AG09319 (cell line): Measurements from ENCODE around the gene DENND4A.

Experiments used
- DNase-seq: peaks from one replicate; pipeline ENCODE4 v3.0.0-alpha.2; 2010; ENCODE audit warnings: low read depth; ENCODE audit errors: extremely low read depth
- TF ChIP-seq, protein P1 (sequence below): IDR thresholded peaks from 2 replicates; pipeline ENCODE4 v1.5.1; 2011; ENCODE audit warnings: low read depth, mild to moderate bottlenecking, inconsistent platforms, low read length, moderate library complexity

The DENND4A gene

DNA sequence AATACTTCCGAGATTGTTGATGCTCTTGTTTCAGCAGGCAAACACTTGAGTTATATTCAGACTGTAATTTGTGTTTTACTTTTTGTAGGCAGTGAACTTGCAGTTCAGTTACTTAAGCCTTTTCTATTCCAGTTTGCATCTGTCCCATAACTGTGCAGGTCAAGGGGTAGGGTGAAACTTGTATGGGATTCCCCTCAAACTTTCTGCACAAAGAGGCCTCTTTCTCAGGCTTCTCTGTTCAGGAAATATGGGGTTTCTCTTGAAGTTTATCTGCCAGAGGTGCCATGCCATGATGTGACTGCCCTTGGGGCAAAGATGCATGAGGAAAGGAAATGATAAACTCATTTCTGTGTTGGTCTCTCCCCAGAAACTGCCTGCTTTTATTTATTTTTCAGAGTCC is 103.6 kb downstream of the DENND4A start:
- TF ChIP-seq, protein P1, sequence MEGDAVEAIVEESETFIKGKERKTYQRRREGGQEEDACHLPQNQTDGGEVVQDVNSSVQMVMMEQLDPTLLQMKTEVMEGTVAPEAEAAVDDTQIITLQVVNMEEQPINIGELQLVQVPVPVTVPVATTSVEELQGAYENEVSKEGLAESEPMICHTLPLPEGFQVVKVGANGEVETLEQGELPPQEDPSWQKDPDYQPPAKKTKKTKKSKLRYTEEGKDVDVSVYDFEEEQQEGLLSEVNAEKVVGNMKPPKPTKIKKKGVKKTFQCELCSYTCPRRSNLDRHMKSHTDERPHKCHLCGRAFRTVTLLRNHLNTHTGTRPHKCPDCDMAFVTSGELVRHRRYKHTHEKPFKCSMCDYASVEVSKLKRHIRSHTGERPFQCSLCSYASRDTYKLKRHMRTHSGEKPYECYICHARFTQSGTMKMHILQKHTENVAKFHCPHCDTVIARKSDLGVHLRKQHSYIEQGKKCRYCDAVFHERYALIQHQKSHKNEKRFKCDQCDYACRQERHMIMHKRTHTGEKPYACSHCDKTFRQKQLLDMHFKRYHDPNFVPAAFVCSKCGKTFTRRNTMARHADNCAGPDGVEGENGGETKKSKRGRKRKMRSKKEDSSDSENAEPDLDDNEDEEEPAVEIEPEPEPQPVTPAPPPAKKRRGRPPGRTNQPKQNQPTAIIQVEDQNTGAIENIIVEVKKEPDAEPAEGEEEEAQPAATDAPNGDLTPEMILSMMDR, result no peak
- no peak for DNase-seq

- no peak for DNase-seq
- TF ChIP-seq, protein P1, result no peak
These were observed 109.6 kb downstream of the DENND4A start for GRCh38 chr15:65682404-65682911.

GRCh38 chr15:65680544-65680943 is 111.5 kb downstream of the DENND4A start:
- TF ChIP-seq, protein P1, result no peak
- DNase-seq, result no peak

GRCh38 chr15:65676123-65676522 is 116.0 kb downstream of the DENND4A start:
- no peak for DNase-seq
- TF ChIP-seq, protein P1, result no peak

DNA sequence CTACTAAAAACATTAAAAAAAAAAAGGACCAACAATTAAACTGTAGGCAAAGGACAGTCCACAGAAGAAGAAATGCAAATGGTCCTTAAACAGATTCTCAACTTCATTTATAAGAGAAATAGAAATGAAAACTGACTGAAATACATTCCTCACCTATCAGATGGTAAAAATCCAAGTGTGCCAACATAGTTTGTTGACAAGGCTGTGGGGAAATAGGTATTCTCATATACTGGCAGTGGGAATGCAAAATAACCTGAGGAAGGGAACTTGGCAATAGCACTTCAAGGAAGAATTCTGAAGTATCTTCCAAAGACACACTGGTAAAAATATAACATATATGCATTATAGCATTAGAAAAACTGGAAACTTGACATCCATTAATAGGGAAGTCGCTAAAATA is 116.5 kb downstream of the DENND4A start:
- DNase-seq, result no peak
- TF ChIP-seq, protein P1, result no peak

GRCh38 chr15:65666257-65666656 is 125.8 kb downstream of the DENND4A start:
- DNase-seq, result no peak
- TF ChIP-seq, protein P1, result no peak

DNA sequence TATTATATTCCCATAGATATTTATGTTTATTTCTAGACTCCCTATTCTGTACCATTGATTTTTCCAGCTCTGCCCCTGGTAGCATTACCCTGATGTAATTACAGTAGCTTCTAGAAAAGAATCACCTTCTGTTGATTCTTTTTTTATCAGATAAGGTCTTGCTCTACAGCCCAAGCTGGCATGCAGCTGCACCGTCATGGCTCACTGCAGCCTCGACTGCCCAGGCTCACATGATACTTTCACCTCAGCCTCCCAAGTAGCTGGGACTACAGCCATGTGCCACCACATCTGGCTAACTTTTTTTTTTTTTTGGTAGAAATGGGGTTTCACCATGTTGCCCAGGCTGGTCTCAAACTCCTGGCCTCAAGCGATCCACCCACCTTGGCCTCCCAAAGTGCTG is 128.6 kb downstream of the DENND4A start:
- TF ChIP-seq, protein P1, result no peak
- DNase-seq, result no peak
